ENCODE measurements around the gene TLR1.
"Not testable (repeated sequence)": the region's sequence is repeated elsewhere in the genome, so short reads cannot be mapped to it uniquely, and the experiment has no call there.

The TLR1 gene, protein sequence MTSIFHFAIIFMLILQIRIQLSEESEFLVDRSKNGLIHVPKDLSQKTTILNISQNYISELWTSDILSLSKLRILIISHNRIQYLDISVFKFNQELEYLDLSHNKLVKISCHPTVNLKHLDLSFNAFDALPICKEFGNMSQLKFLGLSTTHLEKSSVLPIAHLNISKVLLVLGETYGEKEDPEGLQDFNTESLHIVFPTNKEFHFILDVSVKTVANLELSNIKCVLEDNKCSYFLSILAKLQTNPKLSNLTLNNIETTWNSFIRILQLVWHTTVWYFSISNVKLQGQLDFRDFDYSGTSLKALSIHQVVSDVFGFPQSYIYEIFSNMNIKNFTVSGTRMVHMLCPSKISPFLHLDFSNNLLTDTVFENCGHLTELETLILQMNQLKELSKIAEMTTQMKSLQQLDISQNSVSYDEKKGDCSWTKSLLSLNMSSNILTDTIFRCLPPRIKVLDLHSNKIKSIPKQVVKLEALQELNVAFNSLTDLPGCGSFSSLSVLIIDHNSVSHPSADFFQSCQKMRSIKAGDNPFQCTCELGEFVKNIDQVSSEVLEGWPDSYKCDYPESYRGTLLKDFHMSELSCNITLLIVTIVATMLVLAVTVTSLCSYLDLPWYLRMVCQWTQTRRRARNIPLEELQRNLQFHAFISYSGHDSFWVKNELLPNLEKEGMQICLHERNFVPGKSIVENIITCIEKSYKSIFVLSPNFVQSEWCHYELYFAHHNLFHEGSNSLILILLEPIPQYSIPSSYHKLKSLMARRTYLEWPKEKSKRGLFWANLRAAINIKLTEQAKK

DNA sequence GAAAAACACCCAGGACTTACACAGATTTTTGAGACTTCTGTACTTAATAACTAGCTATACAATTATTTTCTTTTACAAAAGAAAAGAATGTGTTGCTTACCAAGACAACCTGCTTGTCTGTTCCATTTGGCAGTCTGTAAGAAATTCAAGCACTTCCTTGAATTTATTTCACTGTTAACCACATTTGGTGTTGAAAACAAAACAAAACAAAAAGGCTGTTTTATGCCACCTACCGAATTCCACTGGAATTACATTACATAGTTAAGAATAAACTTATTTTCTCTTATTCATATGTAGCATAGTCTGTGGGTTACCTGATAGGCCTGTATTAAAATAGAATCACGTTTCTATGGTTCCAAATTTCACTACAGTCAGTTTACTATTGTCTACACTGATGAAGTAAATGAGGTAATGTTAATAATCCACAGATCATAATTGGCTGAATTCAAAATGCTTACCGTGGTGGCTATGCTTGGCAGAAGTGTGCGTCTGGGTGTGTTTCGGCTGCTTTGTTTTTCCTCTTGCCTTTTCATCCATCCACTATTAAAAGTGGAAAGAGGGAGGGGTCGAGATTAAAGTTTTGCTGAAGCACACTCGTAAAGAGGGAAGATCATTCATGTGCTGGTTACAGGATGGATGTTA lies at the start of gene TLR1:
Gene TLR1, minus strand, starts transcription at position 138 of the 642 bp plus-strand sequence. CDS start 5,960 bp downstream, outside the sequence.
- DNase-seq (ENCODE audit: low read depth) = peak; percentile 66

DNA sequence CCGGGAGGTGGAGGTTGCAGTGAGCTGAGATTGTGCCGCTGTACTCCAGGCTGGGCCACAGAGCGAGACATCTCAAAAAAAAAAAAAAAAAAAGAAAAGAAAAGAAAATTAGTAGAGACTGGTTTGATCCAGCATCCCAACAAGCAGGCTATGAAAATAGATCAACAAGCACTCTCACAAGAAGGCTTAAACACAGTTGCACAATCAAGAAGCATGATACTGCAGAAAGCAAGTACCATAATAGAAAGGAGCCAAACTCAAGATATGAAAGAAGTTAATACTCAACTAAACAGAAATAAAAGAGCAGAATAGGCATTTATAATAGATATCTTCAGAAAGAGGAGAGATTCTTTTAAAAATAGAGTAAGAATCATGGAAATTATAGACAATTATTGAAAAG lies 41.4 kb upstream of the TLR1 start:
- peak; percentile 23 for DNase-seq (ENCODE audit: low read depth)

DNA sequence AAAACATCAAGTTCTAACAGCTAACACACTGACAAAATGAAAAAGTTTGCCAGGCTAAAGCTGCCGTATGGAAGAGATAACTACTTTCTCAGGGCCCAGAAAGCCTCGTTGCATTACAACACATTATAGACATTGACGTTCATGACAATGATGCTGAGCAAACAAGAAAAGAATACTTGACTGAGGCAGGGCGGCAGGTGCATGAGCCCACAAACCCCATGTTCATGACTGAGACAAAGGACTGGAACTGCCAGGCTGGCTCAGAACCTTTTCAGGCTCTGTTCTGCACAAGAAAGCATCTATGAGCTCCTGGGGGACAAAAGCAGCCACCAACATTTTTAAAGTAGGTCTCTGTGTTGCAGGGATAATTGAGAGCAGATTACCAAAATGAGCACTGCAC lies 38.4 kb upstream of the TLR1 start:
- DNase-seq (ENCODE audit: low read depth) = no peak

DNA sequence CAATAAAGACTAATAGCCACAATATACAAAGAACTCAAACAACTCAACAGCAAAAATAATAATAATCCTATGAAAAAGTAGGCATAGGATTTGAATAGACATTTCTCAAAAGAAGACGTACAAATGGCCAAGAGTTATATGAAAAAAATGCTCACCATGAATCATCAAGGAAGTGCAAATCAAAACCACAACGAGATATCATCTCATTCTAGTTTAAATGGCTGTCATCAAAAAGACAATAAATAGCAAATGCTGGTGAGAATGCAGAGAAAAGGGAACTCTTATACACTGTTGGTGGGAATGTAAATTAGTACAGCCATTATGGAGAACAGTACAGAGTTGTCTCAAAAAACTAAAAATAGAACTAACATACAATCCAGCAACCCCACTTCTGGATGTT lies 33.3 kb upstream of the TLR1 start:
- no peak for DNase-seq (ENCODE audit: low read depth)

DNA sequence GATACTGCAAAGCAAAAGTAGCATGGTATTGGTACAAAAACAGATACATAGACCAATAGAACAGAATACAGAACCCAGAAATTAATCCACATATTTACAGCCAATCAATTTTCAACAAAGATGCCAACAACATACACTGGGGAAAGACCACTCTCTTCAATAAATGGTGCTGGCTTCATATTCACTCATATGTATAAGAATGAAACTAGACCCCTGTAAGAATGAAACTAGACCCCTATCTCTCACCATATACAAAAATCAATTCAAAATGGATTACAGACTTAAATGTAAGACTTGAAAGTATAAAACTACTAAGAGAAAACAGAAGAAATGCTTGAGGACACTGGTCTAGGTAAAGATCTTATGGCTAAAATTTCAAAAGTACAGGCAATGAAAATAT lies 32.7 kb upstream of the TLR1 start:
- no peak for DNase-seq (ENCODE audit: low read depth)

DNA sequence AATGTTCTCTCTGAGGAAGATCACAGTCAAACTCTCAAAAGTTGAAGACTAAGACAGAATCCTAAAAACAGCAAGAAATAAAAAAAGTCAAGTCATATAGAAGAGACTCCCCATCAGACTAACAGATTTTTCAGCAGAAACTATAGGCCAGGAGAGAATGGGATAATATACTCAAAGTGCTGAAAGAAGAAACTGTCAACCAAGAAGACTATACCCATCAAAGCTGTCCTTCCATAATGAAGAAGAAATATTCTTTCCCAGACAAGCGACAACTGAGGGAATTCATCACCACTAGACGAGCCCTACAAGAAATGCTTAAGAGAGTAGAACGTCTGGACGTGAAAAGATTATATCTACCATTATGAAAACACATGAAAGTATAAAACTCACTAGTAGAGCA lies 30.0 kb upstream of the TLR1 start:
- DNase-seq (ENCODE audit: low read depth) = no peak

DNA sequence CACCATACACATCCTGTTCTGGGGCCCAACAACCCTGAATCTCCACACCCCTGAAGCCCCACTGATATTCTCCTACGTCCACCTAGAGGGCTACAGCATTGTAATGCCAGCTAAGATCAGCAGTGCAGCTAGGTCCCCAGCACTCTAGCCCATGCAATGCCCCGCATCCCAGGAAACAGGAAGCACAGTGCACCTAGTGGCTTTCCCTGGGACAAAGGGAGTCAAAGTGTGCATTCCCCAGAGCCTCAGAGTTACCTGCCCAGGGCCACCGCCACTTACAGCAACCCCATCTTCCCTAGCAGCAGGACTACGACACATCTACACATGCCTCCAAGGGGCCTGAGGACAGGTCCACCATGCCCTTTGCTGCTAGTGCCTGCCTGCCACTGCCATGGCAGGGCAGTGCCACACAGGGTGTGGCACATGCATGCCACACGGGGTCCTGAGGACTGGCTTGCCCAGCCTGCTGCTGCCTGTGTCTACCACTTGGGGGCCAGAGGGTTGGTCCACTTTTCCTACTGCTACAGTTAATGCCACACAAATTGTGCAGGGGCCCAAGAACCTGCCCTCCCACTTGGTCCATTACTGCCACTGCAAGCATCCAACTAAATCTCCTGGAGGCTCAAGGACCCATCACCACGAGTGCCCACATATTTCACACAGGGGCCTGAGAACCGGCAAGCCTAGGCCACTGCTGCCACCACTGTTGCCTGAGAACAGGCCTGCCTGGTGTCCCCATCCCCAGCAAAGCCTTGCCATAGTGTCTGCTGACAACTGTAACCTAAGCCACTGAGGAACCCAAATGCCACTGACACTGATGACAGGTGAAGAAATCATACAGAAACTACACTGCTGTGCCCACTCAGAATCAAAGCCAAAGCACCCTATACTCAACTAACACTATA lies 28.3 kb upstream of the TLR1 start:
- no peak for DNase-seq (ENCODE audit: low read depth)

DNA sequence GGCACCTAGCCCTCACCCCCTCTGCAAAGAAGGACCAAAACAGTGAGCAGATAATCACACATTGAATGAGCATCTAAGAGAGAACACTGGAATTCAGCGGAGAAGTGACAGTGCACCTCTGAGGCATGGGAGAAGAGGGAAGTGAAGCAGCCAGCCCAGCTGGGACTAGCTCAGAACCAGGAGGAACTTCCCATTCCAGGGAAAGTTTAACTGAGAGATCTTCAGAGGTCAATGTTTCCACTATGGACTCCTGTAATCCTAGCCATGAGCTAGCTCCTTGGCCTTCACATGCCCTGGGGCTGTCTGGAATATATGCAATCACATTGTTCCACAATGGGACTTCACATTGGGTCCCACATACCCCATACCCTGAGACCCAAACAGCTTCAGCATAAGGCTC lies 27.6 kb upstream of the TLR1 start:
- DNase-seq (ENCODE audit: low read depth) = no peak

DNA sequence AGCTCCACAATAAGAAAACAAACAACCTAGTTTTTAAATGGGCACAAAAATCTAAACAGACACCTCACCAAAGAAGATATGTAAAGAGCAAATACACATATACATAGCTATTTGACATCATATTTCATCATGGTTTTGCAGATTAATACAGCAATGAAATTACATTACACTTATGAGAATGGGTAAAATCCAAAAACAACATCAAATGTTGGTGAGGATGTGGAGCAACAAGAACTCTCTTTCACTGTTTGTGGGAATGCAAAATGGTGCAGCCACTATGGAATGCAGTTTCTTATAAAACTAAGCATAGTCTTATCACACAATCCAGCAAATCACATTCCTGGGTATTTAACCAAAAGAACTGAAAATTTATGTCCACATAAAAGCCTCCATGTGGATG lies 27.1 kb upstream of the TLR1 start:
- DNase-seq (ENCODE audit: low read depth) = peak; percentile 29

DNA sequence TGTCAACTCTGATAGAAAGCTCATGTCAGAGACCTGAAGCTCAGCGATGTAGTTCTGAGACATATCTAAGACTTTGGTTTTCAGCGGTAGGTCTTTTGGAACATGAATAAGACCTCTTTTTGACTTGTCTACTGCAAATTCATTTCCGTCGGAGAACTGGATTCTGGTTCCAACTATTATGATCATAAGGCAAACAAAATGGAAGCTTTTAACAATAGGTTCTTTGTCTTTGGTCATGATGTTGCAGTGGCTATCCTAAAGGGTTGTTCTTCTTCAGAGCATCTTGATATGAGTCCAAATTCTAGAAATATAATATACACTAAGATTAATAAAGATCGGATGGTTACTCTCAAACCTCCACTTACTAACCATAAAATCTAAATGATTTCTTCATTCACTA lies 24.6 kb upstream of the TLR1 start:
- DNase-seq (ENCODE audit: low read depth) = no peak

DNA sequence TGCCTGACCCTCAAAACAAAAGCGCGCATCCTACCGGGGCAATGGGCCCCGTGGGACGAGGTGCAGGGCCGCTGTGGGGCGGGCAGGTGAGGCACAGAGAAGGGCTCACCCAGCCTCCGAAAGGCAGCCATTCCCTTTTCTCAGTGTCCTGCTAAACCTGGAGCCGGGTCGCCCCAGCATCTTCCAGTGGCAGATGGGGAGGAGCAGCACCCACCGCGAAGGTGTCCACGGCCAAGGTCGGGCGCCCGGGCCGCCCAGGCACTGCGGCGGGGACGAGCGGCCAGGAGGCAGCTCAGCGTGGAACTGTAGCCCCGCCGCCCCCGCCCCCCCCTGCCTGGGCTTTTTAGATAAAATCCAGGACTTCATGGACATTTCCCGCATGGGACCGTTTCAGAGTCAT lies 19.2 kb upstream of the TLR1 start:
- DNase-seq (ENCODE audit: low read depth) = no peak

DNA sequence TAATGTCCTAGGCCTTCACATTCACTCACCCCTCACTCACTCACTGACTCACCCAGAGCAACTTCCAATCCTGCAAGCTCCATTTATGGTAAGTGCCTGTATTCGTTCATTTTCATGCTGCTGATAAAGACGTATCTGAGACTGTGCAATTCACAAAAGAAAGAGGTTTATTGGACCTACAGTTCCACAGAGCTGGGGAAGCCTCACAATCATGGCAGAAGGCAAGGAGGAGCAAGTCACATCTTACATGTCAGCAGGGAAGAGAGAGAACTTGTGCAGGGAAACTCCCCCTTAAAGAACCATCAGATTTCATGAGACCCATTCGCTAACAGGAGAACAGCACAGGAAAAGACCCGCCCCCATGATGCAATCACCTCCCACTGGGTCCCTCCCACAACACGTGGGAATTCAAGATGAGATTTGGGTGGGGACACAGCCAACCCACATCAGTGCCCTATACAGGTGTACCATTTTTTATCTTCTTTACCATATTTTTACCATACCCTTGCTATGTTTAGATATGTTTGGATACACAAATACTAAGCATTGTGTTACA lies 18.2 kb upstream of the TLR1 start:
- DNase-seq (ENCODE audit: low read depth) = no peak

DNA sequence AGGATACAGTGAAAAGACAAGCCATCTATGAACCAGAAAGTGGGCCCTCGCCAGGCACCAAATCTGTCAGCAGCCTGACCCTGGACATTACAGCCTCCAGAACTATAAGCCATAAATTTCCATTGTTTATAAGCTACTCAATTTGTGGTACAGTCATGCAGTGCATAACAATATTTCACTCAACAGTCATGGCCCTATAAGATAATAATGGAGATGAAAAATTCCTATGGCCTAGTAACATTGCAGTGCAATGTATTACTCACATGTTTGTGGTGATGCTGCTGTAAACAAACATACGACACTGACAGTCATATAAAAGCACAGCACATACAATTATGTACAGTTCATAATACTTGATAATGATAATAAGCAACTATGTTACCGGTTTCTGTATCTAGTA lies 17.1 kb upstream of the TLR1 start:
- no peak for DNase-seq (ENCODE audit: low read depth)

DNA sequence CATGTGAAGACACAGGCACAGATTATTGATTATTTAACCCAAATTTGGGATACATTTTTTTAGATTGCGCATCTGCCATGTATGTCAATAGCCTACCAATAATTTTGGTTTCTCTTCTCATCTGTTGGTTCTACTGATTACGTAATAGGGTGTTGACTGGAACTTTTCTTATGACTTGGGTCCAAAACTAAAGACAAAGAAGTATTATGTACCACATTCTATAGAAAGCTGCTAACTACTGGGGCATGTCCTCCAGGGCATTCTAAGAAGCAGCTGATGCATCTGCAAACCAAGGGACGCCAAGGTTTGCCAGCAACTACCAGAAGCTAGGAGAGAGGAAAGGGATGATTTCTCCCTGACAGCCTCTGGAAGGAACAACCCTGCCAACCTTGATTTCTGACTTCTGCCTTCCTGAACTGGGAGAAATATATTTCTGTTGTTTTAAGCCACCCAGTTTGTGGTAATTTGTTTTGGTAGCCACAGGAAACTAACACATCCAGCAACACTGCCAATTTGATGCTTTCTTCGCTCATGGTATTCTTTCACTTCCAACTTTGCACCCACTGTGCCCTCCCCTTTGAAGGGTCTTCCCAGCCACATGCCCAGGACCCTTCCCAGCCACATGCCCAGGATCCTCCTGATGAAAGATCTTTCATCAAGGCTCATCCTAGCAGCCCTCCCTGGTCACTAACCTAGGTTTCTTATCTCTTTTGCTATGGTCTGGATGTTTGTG lies 15.9 kb upstream of the TLR1 start:
- no peak for DNase-seq (ENCODE audit: low read depth)

DNA sequence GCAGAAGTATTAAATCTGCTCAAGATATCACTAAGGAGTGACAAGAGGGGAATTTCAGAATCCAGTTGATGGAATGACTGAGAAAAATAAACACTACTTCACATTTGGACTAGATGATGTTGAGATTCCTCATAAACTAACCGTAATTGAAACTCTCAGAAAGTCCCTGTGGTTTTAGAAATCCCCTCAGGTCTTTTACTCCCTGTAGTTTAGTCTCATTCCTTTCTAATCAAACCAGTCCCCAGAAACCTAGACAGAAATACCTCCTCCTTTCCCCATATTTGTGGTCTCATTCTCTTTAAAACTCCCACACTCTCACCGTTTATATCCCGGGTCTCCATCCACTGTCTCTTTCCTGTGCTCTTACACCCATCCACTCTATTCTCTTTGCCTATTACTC lies 15.0 kb upstream of the TLR1 start:
- no peak for DNase-seq (ENCODE audit: low read depth)

DNA sequence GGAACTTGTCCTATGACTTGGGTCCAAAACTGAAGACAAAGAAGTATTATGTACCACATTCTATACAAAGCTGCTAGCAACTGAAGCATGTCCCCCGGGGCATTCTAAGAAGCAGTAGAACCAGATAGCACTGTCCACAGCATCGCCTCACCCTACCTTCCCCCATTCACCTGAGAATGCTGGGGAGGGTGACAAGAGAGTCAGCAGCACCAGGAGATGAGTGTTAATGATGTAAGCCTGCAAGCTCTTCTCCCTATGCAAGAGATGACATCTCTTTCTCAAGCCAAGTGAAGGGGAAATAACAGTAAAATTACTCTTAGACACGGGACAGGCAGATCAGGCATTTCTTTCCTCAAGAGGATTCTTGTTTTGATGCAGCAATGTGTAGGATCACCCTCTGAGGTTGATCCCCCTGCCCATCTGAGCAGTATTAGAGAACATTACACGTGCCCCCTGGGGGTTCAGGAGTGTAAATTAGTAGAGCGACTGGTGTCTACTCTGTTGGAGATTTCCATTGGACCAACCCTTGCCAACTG lies 13.9 kb upstream of the TLR1 start:
- DNase-seq (ENCODE audit: low read depth) = no peak

DNA sequence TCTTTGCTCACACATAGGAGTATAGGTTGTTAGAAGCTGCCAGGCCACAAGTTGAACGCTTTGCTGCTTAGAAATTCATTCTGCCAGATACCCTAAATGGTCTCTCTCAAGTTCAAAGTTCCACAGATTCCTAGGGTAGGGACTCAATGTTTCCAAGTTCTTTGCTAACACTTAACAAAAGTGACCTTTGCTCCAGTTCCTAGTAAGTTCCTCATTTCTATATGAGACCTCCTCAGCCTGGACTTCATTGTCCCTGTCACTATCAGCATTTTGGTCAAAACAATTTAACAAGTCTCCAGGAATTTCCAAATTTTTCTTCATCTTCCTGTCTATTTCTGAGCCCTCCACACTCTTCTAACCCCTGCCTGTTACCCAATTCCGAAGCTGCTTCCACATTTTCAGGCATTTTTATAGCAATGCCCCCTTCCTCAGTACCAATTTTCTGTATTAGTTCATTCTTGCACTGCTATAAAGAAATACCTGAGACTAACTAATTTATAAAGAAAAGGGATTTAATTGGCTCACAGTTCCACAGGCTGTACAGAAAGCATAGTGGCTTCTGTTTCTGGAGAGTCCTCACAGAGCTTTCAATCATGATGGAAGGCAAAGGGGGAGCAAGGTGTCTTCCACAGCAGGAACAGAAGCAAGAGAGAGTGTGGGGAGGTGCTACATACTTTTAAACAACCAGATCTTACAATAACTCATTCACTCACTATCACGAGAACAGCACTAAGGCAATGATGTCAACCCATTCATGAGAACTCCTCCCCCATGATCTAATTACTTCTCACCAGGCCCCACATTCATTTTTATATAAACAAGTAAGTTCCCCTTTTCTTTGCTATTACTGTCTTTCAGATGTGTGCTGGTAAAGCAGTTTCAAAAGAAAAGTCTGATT lies 11.5 kb upstream of the TLR1 start:
- DNase-seq (ENCODE audit: low read depth) = no peak

DNA sequence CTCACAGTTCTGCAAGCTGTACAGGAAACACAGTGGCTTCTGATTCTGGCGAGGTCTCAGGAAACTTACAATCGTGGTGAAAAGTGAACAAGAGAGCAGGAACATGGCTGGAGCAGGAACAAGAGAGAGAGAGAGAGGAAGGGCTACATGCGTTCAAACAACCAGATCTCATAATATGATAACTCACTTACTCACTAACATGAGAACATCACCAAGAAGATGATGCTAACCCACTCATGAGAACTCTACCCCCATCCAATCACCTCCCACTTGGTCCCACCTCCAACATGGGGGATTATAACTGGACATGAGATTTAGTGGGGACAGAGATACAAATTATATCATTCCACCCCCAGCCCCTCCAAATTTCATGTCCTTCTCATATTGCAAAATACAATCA lies 9.8 kb upstream of the TLR1 start:
- no peak for DNase-seq (ENCODE audit: low read depth)

DNA sequence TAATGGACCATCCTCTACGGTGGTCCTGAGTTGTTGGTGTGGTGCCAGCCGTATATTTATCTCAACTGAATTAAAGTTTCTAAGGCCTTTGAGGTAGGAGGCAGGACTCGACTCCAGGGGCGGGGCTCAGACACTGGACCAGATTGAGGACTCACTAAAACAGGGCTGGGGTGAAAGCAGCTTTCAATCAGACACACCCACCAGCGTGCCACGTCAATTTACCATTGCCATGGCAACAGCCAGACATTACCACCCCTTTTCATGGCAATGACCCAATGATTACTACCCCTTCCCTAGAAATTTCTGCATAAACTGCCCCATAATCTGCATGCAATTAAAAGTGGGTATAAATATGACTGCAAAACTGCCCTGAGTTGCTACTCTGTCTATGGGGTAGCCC lies 6.7 kb upstream of the TLR1 start:
- no peak for DNase-seq (ENCODE audit: low read depth)

DNA sequence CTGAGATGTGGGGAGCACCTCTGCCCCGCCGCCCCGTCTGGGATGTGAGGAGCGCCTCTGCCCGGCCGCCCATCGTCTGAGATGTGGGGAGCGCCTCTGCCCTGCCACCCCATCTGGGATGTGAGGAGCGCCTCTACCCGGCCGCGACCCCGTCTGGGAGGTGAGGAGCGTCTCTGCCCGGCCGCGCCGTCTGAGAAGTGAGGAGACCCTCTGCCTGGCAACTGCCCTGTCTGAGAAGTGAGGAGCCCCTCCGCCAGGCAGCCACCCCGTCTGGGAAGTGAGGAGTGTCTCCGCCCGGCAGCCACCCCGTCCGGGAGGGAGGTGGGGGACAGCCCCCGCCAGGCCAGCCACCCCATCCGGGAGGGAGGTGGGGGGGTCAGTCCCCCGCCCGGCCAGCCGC lies 2.9 kb upstream of the TLR1 start:
- DNase-seq (ENCODE audit: low read depth) = not testable (repeated sequence)

Measured in fibroblast of gingiva (primary cell).